K562 (cell line): Measurements from ENCODE around the gene CCDC88C. TPM values are rescaled to one million over a fixed set of nuclear protein-coding genes. Genes with fewer than 3 reads are reported as not detected.
A peak's percentile ranks its signal among the peaks of the same experiment; 100 is the strongest.
"Not testable (repeated sequence)": the region's sequence is repeated elsewhere in the genome, so short reads cannot be mapped to it uniquely, and the experiment has no call there.

Source experiments
- ATAC-seq: fragments of 200-7000 bp; cut with Tn5 transposase; 3 replicates; pipeline ENCODE4 v1.9.1; 2020; ENCODE audit warnings: moderate library complexity
- BruUV-seq: library from RNA; stranded (reverse); fragments of 400-500 nt; replicated peaks from 2 replicates; lab custom pipeline; 2021; lab: Mats Ljungman, UMichigan
- CTCF ChIA-PET: fragments of 300-600 bp; formaldehyde crosslinking; extraction: SDS; loops from one replicate; lab custom pipeline; 2021; ENCODE audit warnings: low intra/inter-chr PET ratio; lab: Yijun Ruan, JAX
- POLR2A ChIA-PET: fragments of 300-600, 350-650 bp; sonication (Branson Sonifier 250); formaldehyde crosslinking; extraction: SDS; loops from one replicate; lab custom pipeline; 2021; ENCODE audit warnings: antibody characterized with exemption, inconsistent platforms; lab: Yijun Ruan, JAX
- DNase-seq, 4 experiments: peaks; one replicate each; pipeline versions ENCODE4 v3.0.0 to v3.0.0-alpha.2; 2011 to 2018; ENCODE audit warnings: low spot score in 3 of 4, mixed read lengths in 3 of 4; ENCODE audit errors: extremely low read depth in 1 of 4
- FAIRE-seq: peaks from 2 replicates; lab custom pipeline; 2011; peaks lifted over from hg19 to GRCh38; lab: Jason Lieb, UNC
- H2AFZ ChIP-seq: 2 replicates; pipeline ENCODE4 v1.6.0; 2011; ENCODE audit warnings: low read depth, low read length, control low read depth, inconsistent platforms
- H3K27ac ChIP-seq: fragments of 200-600 bp; 3 replicates; pipeline ENCODE4 v1.8.0; 2011; ENCODE audit warnings: low read depth, mild to moderate bottlenecking, control low read depth, inconsistent platforms, low read length, moderate library complexity, mixed read lengths; ENCODE audit errors: extremely low read depth
- H3K27me3 ChIP-seq, 2 experiments: fragments of 300-600 bp in 1 of 2; 2 replicates in 1 of 2; 3 replicates in 1 of 2; pipeline versions ENCODE4 v1.6.0 to v1.8.0; 2011; ENCODE audit warnings: inconsistent platforms in 2 of 2, low read length in 2 of 2, mild to moderate bottlenecking in 1 of 2, mixed read lengths in 1 of 2, moderate library complexity in 1 of 2; ENCODE audit not compliant: control insufficient read depth in 2 of 2, insufficient read depth in 2 of 2
- H3K36me3 ChIP-seq: fragments of 300-600 bp; 3 replicates; pipeline ENCODE4 v1.8.0; 2011; ENCODE audit warnings: mild to moderate bottlenecking, low read length, inconsistent platforms; ENCODE audit not compliant: control insufficient read depth, insufficient read depth
- H3K4me1 ChIP-seq, 2 experiments: fragments of 200-600 bp in 1 of 2; replicated peaks in 1 of 2; 2 replicates in 1 of 2; 3 replicates in 1 of 2; pipeline versions ENCODE4 v1.5.1 to v1.8.0; 2011; ENCODE audit warnings: inconsistent platforms in 2 of 2, low read length in 2 of 2, mild to moderate bottlenecking in 1 of 2, mixed read lengths in 1 of 2, moderate library complexity in 1 of 2; ENCODE audit not compliant: control insufficient read depth in 2 of 2, insufficient read depth in 2 of 2
- H3K4me2 ChIP-seq: 2 replicates; pipeline ENCODE4 v1.6.1; 2011; ENCODE audit warnings: low read length, control low read depth, inconsistent platforms, mixed read lengths; ENCODE audit not compliant: insufficient read depth
- H3K4me3 ChIP-seq: fragments of 200-600 bp; sonication (generic), shearing (Covaris generic); 2 replicates; pipeline ENCODE4 v1.5.1; 2016; ENCODE audit warnings: control low read depth, inconsistent platforms
- H3K79me2 ChIP-seq: fragments of 200-600 bp; 3 replicates; pipeline ENCODE4 v1.8.0; 2011; ENCODE audit warnings: low read length, inconsistent platforms; ENCODE audit not compliant: control insufficient read depth, insufficient read depth
- H3K9ac ChIP-seq, 2 experiments: 2 replicates each; pipeline versions ENCODE4 v1.6.0 to v1.6.1; 2011; ENCODE audit warnings: low read depth in 2 of 2, low read length in 2 of 2, control low read depth in 1 of 2, inconsistent platforms in 1 of 2, mild to moderate bottlenecking in 1 of 2, mixed read lengths in 1 of 2; ENCODE audit not compliant: insufficient read depth in 1 of 2
- H3K9me1 ChIP-seq: one replicate; pipeline ENCODE4 v1.6.0; 2011; ENCODE audit warnings: inconsistent platforms, mild to moderate bottlenecking, low read length, moderate library complexity; ENCODE audit not compliant: control insufficient read depth, insufficient read depth
- H3K9me3 ChIP-seq: replicated peaks from 2 replicates; pipeline ENCODE4 v1.5.1; 2011; ENCODE audit warnings: low read depth, low read length, inconsistent platforms; ENCODE audit not compliant: control insufficient read depth, insufficient read depth
- H4K20me1 ChIP-seq: replicated peaks from 2 replicates; pipeline ENCODE4 v1.6.1; 2011; ENCODE audit warnings: low read length, inconsistent platforms, mixed read lengths; ENCODE audit not compliant: control insufficient read depth, insufficient read depth
- CEBPB ChIP-seq: fragments of 450-650 bp; IDR thresholded peaks from 2 replicates; pipeline ENCODE4 v1.6.1; 2016; ENCODE audit warnings: missing genetic modification characterization, missing compliant biosample characterization
- CEBPG ChIP-seq, 3 experiments: fragments of 200-800 bp in 1 of 3; sonication (Bioruptor generic) in 1 of 3; sonication (generic) in 1 of 3; formaldehyde crosslinking in 1 of 3; IDR thresholded peaks in 2 of 3; conservative IDR thresholded peaks in 1 of 3; 2 replicates each; pipeline versions ENCODE4 v1.6.1 to v1.8.0; 2016 to 2022; ENCODE audit warnings: missing compliant biosample characterization in 2 of 3, missing genetic modification characterization in 2 of 3, mild to moderate bottlenecking in 1 of 3, missing genetic modification reagents in 1 of 3
- CREB3L1 ChIP-seq: fragments of 450-650 bp; IDR thresholded peaks from 2 replicates; pipeline ENCODE4 v1.6.1; 2014; ENCODE audit warnings: low read depth, mild to moderate bottlenecking, moderate library complexity, borderline replicate concordance
- DPF2 ChIP-seq: fragments of 450-650 bp; IDR thresholded peaks from 2 replicates; pipeline ENCODE4 v1.6.1; 2016
- EP400 ChIP-seq: fragments of 450-650 bp; IDR thresholded peaks from 2 replicates; pipeline ENCODE4 v1.6.1; 2017; ENCODE audit warnings: antibody characterized with exemption, mild to moderate bottlenecking, moderate library complexity
- FOXP1 ChIP-seq: sonication (generic); formaldehyde crosslinking; IDR thresholded peaks from 2 replicates; pipeline ENCODE4 v1.8.0; 2022; ENCODE audit warnings: mild to moderate bottlenecking, missing genetic modification reagents
- GATAD2B ChIP-seq: fragments of 450-650 bp; IDR thresholded peaks from 2 replicates; pipeline ENCODE4 v1.6.1; 2017; ENCODE audit warnings: mild to moderate bottlenecking, borderline replicate concordance
- LCOR ChIP-seq: sonication (generic); formaldehyde crosslinking; IDR thresholded peaks from 2 replicates; pipeline ENCODE4 v1.8.0; 2022; ENCODE audit warnings: mild to moderate bottlenecking, missing genetic modification reagents
- MAX ChIP-seq: sonication (generic); formaldehyde crosslinking; IDR thresholded peaks from 2 replicates; pipeline ENCODE4 v1.9.0; 2022; ENCODE audit warnings: mild to moderate bottlenecking, missing genetic modification reagents
- NONO ChIP-seq, 2 experiments: fragments of 200-400 bp in 1 of 2; fragments of 450-650 bp in 1 of 2; formaldehyde crosslinking in 1 of 2; IDR thresholded peaks; 2 replicates each; pipeline ENCODE4 v1.6.1; 2017; ENCODE audit warnings: low read depth in 2 of 2, mild to moderate bottlenecking in 2 of 2, moderate library complexity in 2 of 2, low read length in 1 of 2
- NRF1 ChIP-seq, 2 experiments: fragments of 450-650 bp; IDR thresholded peaks in 1 of 2; conservative IDR thresholded peaks in 1 of 2; 2 replicates each; pipeline ENCODE4 v1.6.1; 2014; ENCODE audit warnings: mild to moderate bottlenecking in 2 of 2
- POLR2A ChIP-seq: fragments of 450-650 bp; conservative IDR thresholded peaks from 2 replicates; pipeline ENCODE4 v1.6.1; 2016
- PRDM10 ChIP-seq: fragments of 450-650 bp; IDR thresholded peaks from 2 replicates; pipeline ENCODE4 v1.6.1; 2018; ENCODE audit not compliant: partially characterized antibody
- SOX6 ChIP-seq: fragments of 450-650 bp; IDR thresholded peaks from 2 replicates; pipeline ENCODE4 v1.6.1; 2014; ENCODE audit warnings: mild to moderate bottlenecking
- TBP ChIP-seq: optimal IDR thresholded peaks from 2 replicates; pipeline ENCODE3; 2011; ENCODE audit warnings: low read depth, low read length, improper control_type of control experiment
- WGBS: fragments of 100-300 bp; shearing (Covaris generic); methylation state at CpG from one replicate; pipeline ENCODE4 v1.1.6; 2016; ENCODE audit warnings: low coverage, mixed read lengths; ENCODE audit not compliant: insufficient coverage; ENCODE audit errors: missing lambda C conversion rate; 5-methylcytosine and 5-hydroxymethylcytosine counted together
- in situ Hi-C: fragments of 300-500 bp; cut with MboI; formaldehyde crosslinking; loops from 4 replicates; pipeline ENCODE4 v1.15.0; 2018; ENCODE audit warnings: inconsistent platforms, mixed read lengths
- intact Hi-C: fragments of 100-400 bp; cut with micrococcal nuclease; formaldehyde crosslinking; loops from 2 replicates; pipeline ENCODE4 v1.14.2; 2022
- polyA plus RNA-seq, 8 experiments: library from polyadenylated mRNA; depleted of rRNA in 4 of 8; stranded (reverse) in 5 of 8; unstranded in 3 of 8; fragments of >200 nt; fragmentation: Nextera tagmentation in 2 of 8; fragmentation: Illumina TruSeq in 1 of 8; extraction: Ambion mirVana in 2 of 8; extraction: Trizol in 1 of 8; gene quantifications; 2 replicates each; pipeline versions ENCODE4 v1.2.1 to v1.2.3, GENCODE V29; 2011 to 2014; ENCODE audit warnings: inconsistent platforms in 1 of 8, missing spikeins in 1 of 8
- total RNA-seq, 7 experiments: library from RNA; depleted of rRNA in 6 of 7; stranded (reverse); fragments of >200 nt in 6 of 7; fragmentation: Illumina TruSeq in 2 of 7; extraction: Trizol in 2 of 7; gene quantifications; 2 replicates each; pipeline versions ENCODE4 v1.2.1 to v1.2.3, GENCODE V29; 2011 to 2021; ENCODE audit warnings: low replicate concordance in 1 of 7

Gene CCDC88C
- total and polyA plus RNA-seq, 9 of the 15 experiments (the other 6 are each of a cell fraction or from before 2014, with no cell fraction given), result 0.62 to 22.5 (median 10.7) TPM

DNA sequence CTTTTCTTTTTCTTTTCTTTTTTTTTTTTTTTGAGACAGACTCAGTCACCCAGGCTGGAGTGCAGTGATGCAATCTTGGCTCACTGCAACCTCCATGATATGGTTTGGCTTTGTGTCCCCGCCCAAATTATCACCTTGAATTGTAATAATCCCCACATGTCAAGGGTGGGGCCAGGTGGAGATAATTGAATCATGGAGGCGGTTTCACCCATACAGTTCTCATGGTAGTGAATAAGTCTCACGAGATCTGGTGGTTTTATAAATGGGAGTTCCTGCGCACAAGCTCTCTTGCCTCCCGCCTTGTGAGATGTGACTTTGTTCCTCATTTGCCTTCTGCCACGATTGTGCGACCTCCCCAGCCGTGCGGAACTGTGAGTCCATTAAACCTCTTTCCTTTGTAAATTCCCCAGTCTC is 7.9 kb upstream of the CCDC88C start:
- POLR2A ChIA-PET, result interaction anchor here (0.6 to 0.8 kb wide), 2 partner anchors 10 to 105 kb away, joined by 3 to 4 read pairs; no protein-coding TSS in a partner anchor
- CTCF ChIA-PET, H3K27me3 ChIP-seq, H3K36me3 ChIP-seq, intact Hi-C loops, H4K20me1 ChIP-seq, H3K9me1 ChIP-seq, BruUV-seq, H3K9me3 ChIP-seq: not testable (repeated sequence)
- peak overlapping the region; percentile 61 for H3K4me2 ChIP-seq
- peak overlapping the region; percentile 85 for H2AFZ ChIP-seq
- peak in 1 of 4 experiments; percentile 70 for DNase-seq
- peak; percentile 29 for FAIRE-seq
- ATAC-seq, result peak; percentile 69
- H3K9ac ChIP-seq, result peak overlapping the region in 1 of 2 experiments; percentile 61; a peak in 2 of 4 replicates
- WGBS, result 8% methylated on average over 9 of the region's 9 CpGs
- in situ Hi-C loops, result loop anchor here (5.0 to 10.0 kb wide), 2 partner anchors 83 to 101 kb away; no protein-coding TSS in a partner anchor
- H3K79me2 ChIP-seq, result peaks cover 51% of the 10 kb centered on the region
- H3K4me3 ChIP-seq, result peak overlapping the region; percentile 29
- peaks cover 0 to 19% of the 10 kb centered on the region in 2 experiments; a peak in 3 of 5 replicates for H3K4me1 ChIP-seq
- H3K27ac ChIP-seq, result peak overlapping the region; percentile 65
- peak; percentile 80 to 83 for TF ChIP-seq NRF1 (conservative IDR thresholded peaks at IDR 0.05 in 1 of 2, IDR thresholded peaks at IDR 0.05 in 1 of 2)
- 0 out of 4 replicates have a peak, but pooled peaks of 1 of the 2 experiments have one; percentile 33 for TF ChIP-seq NONO (IDR thresholded peaks at IDR 0.05; ENCODE audit: low read depth in 2 of 2, low read length in 1 of 2)
- TF ChIP-seq CREB3L1, result 0 out of 2 replicates have a peak, but pooled peaks have one; percentile 21
- 0 out of 2 replicates have a peak, but pooled peaks have one; percentile 47 for TF ChIP-seq FOXP1 (CRISPR knock-in tag)
- peak; percentile 83 for TF ChIP-seq CEBPB (tag)
- TF ChIP-seq DPF2, result peak; percentile 70; the same call in 1 of the 2 replicates
- peak; percentile 27 for TF ChIP-seq PRDM10
- peak; percentile 80 for TF ChIP-seq CEBPG (CRISPR knock-in tag; IDR thresholded peaks at IDR 0.05)
- peak; percentile 79 to 83 for TF ChIP-seq CEBPG (tag; conservative IDR thresholded peaks at IDR 0.05 in 1 of 2, IDR thresholded peaks at IDR 0.05 in 1 of 2)
- peak; percentile 68 for TF ChIP-seq TBP
- TF ChIP-seq SOX6, result peak; percentile 54; the same call in 1 of the 2 replicates
- 0 out of 2 replicates have a peak, but pooled peaks have one; percentile 18 for TF ChIP-seq GATAD2B
- TF ChIP-seq EP400, result peak; percentile 49
- TF ChIP-seq MAX (CRISPR knock-in tag), result peak; percentile 62
- 0 out of 2 replicates have a peak, but pooled peaks have one; percentile 27 for TF ChIP-seq LCOR (CRISPR knock-in tag)
- peak; percentile 75 for TF ChIP-seq POLR2A
